Ectodermal cell (in vitro differentiated cells): ENCODE data around the gene PCF11.
A peak's percentile ranks its signal among the peaks of the same experiment; 100 is the strongest.

Experiments used
- H3K27ac ChIP-seq: 2 replicates; pipeline ENCODE4 v1.7.0; 2013; ENCODE audit warnings: mild to moderate bottlenecking, low read depth, low read length; ENCODE audit not compliant: insufficient read depth, poor library complexity, severe bottlenecking
- H3K27me3 ChIP-seq: 2 replicates; pipeline ENCODE4 v1.7.0; 2013; ENCODE audit warnings: mild to moderate bottlenecking, low read length; ENCODE audit not compliant: insufficient read depth, control insufficient read depth, poor library complexity, severe bottlenecking
- H3K36me3 ChIP-seq: one replicate; pipeline ENCODE4 v1.7.0; 2013; ENCODE audit warnings: low read length; ENCODE audit not compliant: control insufficient read depth, insufficient read depth
- H3K4me1 ChIP-seq: one replicate; pipeline ENCODE4 v1.7.0; 2013; ENCODE audit warnings: low read length; ENCODE audit not compliant: control insufficient read depth, insufficient read depth
- H3K4me3 ChIP-seq: 2 replicates; pipeline ENCODE4 v1.7.0; 2013; ENCODE audit warnings: low read depth, low read length, control low read depth; ENCODE audit not compliant: insufficient read depth
- H3K9me3 ChIP-seq: 2 replicates; pipeline ENCODE4 v1.7.0; 2013; ENCODE audit warnings: mild to moderate bottlenecking, low read length, moderate library complexity; ENCODE audit not compliant: control insufficient read depth
- WGBS, 2 experiments: methylation state at CpG; one replicate each; pipeline ENCODE4 v1.1.7; 2013; ENCODE audit warnings: missing lambda C conversion rate in 2 of 2; 5-methylcytosine and 5-hydroxymethylcytosine counted together

PCF11 gene

GRCh38 chr11:83152264-83152663, 4.7 kb upstream of the PCF11 start:
- no peaks in the 10 kb centered on the region for H3K27me3 ChIP-seq
- H3K4me3 ChIP-seq, result no peak overlapping the region
- no peaks in the 10 kb centered on the region for H3K36me3 ChIP-seq
- H3K27ac ChIP-seq, result no peak overlapping the region
- no peaks in the 10 kb centered on the region for H3K4me1 ChIP-seq
- H3K9me3 ChIP-seq, result no peaks in the 10 kb centered on the region
- 95 to 97% methylated on average over 2 of the region's 2 CpGs for WGBS, 2 experiments

DNA sequence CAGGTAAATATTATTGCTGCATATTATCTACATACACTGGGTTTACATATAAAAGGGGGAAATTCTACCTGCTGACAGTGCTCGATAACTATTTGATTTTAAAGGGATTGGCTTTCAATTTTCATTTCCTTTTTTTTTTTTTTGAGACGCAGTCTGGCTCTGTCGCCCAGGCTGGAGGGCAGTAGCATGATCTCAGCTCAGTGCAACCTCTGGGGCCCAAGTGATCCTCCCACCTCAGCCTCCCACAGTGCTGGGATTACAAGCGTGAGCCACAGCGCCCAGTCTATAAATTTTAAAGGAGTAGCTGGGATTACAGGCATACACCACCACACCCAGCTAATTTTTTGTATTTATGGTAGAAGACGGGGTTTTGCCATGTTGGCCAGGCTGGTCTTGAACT, 3.2 kb upstream of the PCF11 start:
- Histone ChIP-seq H3K36me3 (no peaks in the 10 kb centered on the region), H3K4me1 (no peaks in the 10 kb centered on the region), H3K9me3 (no peaks in the 10 kb centered on the region), H3K27ac (no peak overlapping the region), H3K27me3 (no peaks in the 10 kb centered on the region), H3K4me3 (no peak overlapping the region)
- 88 to 93% methylated on average over 5 to 6 of the region's 6 CpGs for WGBS, 2 experiments

DNA sequence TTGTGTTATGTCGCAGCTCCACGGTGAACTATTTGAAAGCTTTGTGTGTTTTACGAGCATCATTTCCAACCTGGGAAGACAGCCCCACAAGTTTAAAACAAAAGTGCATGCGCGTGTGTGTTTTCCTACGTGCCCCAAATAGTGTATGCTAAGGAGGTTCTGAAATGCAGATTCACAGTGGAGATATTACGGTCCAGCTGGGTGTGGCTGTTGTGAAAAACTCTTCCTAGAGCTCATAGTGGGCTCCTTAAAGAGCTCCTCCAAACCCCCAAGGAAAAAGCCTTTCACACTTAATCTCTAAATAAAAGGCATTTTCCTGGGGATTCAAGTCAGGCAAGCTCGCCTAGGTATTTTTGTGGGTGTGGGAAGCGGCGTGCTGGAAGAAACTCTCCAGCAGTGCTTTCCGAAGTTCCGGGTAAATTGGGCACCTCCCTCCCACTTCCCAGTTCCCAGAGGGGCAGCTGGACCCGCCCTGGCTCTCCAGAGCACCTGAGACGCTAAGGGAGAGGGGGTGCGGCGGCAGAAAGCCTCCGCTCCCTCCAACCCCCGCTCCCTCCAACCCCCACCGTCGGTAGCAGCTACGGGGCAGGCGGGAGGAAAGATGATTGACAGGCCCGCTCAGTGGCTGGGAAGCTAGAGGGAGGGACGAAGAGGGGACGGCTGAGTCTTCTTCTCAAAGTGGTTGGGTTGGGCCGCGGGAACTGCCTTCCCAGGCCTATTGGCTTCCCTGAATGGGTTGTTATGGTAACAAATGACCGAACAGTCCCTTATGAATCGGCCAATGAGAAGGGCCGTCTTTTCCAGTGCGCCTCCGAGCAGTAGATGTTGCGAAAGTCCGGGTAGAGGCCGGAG, 561 bp upstream of the PCF11 start:
- no peaks in the 10 kb centered on the region for H3K27me3 ChIP-seq

DNA sequence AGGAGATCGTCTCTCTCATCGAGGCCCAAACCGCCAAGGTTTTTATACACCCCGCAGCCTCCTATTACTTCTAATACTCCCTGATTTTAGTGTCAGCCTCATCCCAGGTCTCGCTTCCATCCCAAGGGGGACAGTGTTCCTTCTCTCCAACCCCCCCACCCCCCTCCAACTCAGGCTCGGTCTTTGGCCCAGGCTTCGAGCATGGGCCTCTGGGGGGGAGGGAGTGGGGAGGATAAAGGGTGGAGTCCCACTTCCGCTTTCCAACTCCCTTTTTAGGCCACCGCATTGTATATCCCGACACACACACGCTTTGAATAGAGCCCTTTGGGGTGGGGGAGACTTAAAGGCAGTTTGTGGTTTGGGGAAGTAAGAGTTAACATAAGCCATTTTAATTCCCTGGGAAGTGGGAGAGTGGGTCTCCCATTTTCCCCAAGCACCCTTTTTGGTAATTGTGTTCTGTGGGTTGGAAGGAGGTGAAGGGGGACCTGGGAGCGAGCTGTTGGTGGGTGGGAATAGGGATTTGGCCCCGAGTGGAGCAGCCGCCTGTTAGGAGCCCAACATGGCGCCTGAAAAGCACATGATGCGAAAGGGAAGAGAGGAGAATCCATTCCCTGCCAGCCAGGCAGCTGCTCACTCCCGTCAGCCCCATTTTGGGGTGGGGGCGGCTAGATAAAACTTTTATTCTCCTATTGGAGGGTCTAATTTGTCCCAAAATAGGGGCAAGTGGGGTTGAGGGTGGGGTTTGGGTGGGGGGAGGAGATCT, 844 bp downstream of the PCF11 start:
- WGBS, 2 experiments, result 0 to 1% methylated on average over 14 to 16 of the region's 18 CpGs
- no peaks in the 10 kb centered on the region for H3K27me3 ChIP-seq
- H3K4me1 ChIP-seq, result peaks cover 8% of the 10 kb centered on the region
- peak overlapping the region; percentile 98 for H3K4me3 ChIP-seq
- H3K9me3 ChIP-seq, result peaks cover 2% of the 10 kb centered on the region
- no peaks in the 10 kb centered on the region for H3K36me3 ChIP-seq
- H3K27ac ChIP-seq, result peak overlapping the region; percentile 92

More for the DNA sequence above, 561 bp upstream of the PCF11 start:
- H3K4me1 ChIP-seq, result peaks cover 8% of the 10 kb centered on the region
- peak overlapping the region; percentile 84 for H3K27ac ChIP-seq
- peak overlapping the region; percentile 63 for H3K4me3 ChIP-seq
- H3K9me3 ChIP-seq, result peaks cover under 1% of the 10 kb centered on the region
- H3K36me3 ChIP-seq, result no peaks in the 10 kb centered on the region
- 4 to 5% methylated on average over 33 to 35 of the region's 35 CpGs for WGBS, 2 experiments

DNA sequence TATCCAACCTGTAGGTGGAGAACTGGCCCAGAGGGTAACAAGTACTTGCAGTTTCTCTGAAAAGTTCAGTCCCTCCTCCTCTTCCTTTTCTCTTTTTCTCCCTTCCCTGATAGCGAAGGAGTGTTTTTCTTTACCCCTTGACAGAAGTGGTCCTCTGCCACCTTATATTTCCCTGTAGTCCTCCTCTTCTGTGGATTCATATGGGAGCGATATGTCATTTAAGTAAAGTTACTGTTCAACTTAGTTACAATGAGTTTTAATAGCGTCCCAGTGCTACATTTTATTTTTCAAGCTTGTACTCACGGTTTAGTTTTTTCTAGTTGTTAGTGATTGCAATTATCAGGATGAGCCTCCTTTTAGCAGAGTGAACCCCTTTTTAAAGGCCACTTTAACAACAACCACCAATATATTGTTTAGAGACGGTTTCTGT, 1.4 kb downstream of the PCF11 start:
- Histone ChIP-seq H3K9me3 (peaks cover 2% of the 10 kb centered on the region), H3K4me1 (peaks cover 8% of the 10 kb centered on the region), H3K27ac (no peak overlapping the region), H3K36me3 (no peaks in the 10 kb centered on the region), H3K4me3 (peak overlapping the region; percentile 98), H3K27me3 (no peaks in the 10 kb centered on the region)
- WGBS, 2 experiments, result 0% methylated on average over 1 to 4 of the region's 5 CpGs

GRCh38 chr11:83158965-83159901, 2.3 kb downstream of the PCF11 start:
- no peak overlapping the region for H3K27ac ChIP-seq
- peaks cover 8% of the 10 kb centered on the region for H3K4me1 ChIP-seq
- peaks cover 4% of the 10 kb centered on the region for H3K36me3 ChIP-seq
- H3K4me3 ChIP-seq, result peak overlapping the region; percentile 98
- no peaks in the 10 kb centered on the region for H3K27me3 ChIP-seq
- 39 to 40% methylated on average over 12 to 15 of the region's 15 CpGs for WGBS, 2 experiments
- H3K9me3 ChIP-seq, result peaks cover 2% of the 10 kb centered on the region

- Histone ChIP-seq H3K36me3 (peaks cover 13% of the 10 kb centered on the region), H3K27ac (no peak overlapping the region), H3K27me3 (no peaks in the 10 kb centered on the region), H3K4me1 (peaks cover 8% of the 10 kb centered on the region), H3K9me3 (peaks cover 2% of the 10 kb centered on the region), H3K4me3 (peak overlapping the region; percentile 98)
- 81 to 83% methylated on average over 6 of the region's 6 CpGs for whole genome bisulfite sequencing, 2 experiments
These were observed 3.3 kb downstream of the PCF11 start for GRCh38 chr11:83159902-83160865.

DNA sequence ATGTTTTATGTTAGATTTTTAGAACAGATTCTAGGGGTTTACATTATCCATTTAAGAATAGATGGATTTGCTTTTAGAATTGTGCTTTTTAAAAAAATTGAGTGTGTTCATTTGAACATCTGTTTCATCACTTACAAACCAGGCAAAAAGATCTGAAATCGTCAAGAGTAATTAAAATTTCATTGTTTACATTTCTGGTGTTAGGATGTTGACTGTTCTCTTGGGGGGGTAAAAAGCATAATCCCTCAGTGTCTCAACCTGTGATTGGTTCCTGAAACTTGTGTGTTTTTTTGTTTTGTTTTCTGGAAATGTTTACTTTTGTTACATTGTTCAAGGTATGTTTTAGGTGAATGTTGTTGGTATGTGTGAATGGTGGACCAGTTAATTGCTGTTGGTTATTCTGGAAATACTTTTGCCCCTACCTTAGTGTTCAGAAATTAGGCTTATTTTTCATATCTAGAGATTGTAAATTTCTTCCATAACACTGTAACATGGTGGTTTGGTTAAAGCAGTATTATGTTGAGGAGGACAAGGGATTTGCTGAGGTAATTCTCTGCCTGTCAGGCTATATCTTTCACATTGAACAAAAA, 4.8 kb downstream of the PCF11 start:
- Histone ChIP-seq H3K4me1 (peaks cover 8% of the 10 kb centered on the region), H3K36me3 (peaks cover 27% of the 10 kb centered on the region), H3K9me3 (peaks cover 2% of the 10 kb centered on the region), H3K4me3 (no peak overlapping the region), H3K27ac (no peak overlapping the region), H3K27me3 (no peaks in the 10 kb centered on the region)
- WGBS, 2 experiments, result 90 to 100% methylated on average over 1 of the region's 1 CpG

DNA sequence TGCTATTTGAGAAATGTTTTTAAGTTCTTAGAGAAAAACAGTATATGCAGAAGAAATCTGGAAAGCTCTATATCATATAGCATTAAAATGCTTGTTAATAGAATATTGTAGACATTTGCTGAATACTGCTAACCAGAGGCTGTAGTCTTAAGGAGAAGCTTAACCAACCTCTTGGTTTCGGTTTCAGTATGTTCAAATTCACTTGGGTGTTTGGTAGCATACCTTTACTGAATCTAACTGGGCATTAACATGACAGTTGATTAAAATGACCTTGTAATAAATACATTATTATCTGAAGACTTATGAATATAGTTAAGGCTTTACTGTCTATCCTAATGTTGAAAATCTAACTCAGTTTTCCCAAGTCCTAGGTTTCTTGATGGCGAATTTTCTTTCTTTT, 5.4 kb downstream of the PCF11 start:
- Histone ChIP-seq H3K4me3 (no peak overlapping the region), H3K27me3 (no peaks in the 10 kb centered on the region), H3K36me3 (peaks cover 32% of the 10 kb centered on the region)

More for the DNA sequence above, 5.4 kb downstream of the PCF11 start:
- Histone ChIP-seq H3K4me1 (peaks cover 8% of the 10 kb centered on the region), H3K27ac (no peak overlapping the region), H3K9me3 (peaks cover 2% of the 10 kb centered on the region)
- 90 to 96% methylated on average over 2 of the region's 2 CpGs for WGBS, 2 experiments
